HG02798 (cell line): Measurements from ENCODE around the gene ZNF646.

Source experiments
- ATAC-seq: cut with Tn5 transposase; IDR thresholded peaks from one replicate; pipeline ENCODE4 v1.9.1; 2021; ENCODE audit warnings: mild to moderate bottlenecking; ENCODE audit not compliant: unreplicated experiment, poor library complexity

Gene ZNF646, protein sequence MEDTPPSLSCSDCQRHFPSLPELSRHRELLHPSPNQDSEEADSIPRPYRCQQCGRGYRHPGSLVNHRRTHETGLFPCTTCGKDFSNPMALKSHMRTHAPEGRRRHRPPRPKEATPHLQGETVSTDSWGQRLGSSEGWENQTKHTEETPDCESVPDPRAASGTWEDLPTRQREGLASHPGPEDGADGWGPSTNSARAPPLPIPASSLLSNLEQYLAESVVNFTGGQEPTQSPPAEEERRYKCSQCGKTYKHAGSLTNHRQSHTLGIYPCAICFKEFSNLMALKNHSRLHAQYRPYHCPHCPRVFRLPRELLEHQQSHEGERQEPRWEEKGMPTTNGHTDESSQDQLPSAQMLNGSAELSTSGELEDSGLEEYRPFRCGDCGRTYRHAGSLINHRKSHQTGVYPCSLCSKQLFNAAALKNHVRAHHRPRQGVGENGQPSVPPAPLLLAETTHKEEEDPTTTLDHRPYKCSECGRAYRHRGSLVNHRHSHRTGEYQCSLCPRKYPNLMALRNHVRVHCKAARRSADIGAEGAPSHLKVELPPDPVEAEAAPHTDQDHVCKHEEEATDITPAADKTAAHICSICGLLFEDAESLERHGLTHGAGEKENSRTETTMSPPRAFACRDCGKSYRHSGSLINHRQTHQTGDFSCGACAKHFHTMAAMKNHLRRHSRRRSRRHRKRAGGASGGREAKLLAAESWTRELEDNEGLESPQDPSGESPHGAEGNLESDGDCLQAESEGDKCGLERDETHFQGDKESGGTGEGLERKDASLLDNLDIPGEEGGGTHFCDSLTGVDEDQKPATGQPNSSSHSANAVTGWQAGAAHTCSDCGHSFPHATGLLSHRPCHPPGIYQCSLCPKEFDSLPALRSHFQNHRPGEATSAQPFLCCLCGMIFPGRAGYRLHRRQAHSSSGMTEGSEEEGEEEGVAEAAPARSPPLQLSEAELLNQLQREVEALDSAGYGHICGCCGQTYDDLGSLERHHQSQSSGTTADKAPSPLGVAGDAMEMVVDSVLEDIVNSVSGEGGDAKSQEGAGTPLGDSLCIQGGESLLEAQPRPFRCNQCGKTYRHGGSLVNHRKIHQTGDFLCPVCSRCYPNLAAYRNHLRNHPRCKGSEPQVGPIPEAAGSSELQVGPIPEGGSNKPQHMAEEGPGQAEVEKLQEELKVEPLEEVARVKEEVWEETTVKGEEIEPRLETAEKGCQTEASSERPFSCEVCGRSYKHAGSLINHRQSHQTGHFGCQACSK (N-terminal part only)

DNA sequence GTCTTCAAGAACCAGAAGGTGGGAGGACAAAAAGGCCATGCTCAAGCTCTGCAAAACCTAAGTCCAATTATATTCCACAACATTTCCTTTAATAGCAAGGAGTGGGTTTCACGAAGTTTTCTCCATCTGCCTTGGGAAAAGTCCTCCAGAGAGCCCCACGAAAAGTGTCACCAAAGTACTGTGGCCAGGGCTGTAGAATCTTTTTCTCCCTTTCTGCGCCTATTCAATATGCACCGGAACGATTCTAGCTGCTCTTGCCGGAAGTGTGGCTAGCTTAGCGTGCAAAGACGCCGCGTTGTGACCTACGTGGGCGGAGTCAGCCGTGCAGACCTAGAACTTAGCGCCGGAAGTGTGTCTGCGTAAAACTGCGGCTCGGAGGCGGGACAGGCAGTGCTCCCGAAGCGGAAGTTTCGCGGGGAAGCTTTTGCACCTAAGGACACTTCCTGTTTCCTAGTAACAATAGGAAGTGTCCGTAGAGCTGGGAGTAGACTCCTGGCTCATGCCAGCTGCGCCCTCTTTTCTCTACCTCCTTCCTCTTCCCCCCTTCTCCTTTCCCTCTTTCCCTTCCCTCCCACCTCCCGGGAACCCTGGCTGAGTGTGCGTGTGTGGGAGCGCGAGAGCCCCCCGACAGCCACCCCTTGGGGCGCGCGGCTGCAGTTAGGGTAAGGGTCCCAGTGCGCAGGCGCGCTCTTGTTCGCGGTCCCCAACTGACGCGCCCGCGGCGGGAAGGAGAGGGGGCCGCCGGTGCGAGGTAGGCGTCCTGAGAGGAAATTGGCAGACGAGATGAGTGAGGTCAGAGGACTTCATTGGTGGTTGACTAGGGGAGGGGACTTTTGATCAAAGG is at the start of gene ZNF646, which contains the start of gene ZNF668:
Gene ZNF646, plus strand, starts transcription at position 453 of the 844 bp plus-strand sequence. CDS start 1,903 bp downstream, outside the sequence.
Gene ZNF668, minus strand, starts transcription at position 271 of the 844 bp plus-strand sequence. CDS start 9,781 bp downstream, outside the sequence.
- ATAC-seq, result peak; percentile 77

DNA sequence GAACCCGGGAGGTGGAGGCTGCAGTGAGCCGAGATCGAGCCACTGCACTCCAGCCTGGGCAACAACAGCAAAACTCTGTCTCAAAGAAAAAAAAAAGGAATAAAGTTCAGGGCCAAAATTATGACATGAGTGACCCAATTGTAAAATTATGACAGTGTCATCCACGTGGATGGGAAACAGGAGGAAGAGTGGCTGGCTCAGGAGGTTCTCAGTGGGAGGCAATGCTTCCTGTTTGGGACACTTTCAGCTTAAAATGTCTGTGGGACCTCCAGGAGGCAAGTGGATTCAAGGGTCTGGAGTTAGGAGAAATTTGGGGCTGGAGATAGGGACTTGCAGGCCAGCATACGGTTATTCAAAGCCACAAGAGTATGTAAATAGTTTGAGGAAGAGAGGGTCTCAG is 48.9 kb upstream of the ZNF646 start:
- no peak for ATAC-seq

DNA sequence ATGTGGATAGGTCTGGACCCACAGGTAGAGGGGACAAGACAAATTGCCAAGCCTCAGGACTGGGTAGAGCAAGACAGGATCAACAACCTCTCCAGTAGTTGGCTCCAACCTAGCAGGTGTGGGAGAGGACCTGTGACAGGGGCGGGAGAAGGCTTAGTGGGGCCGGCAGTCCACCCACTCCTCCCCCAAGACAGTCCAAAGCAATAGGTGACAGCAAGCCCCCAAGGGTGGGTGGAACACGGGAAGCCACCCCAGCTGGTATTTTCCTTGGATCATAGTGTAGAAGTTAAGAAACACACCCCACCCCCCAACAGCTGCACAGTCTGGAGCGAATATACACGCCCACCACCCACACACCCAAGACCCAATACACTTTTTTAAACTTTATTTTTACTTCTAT is 45.0 kb upstream of the ZNF646 start:
- no peak for ATAC-seq

DNA sequence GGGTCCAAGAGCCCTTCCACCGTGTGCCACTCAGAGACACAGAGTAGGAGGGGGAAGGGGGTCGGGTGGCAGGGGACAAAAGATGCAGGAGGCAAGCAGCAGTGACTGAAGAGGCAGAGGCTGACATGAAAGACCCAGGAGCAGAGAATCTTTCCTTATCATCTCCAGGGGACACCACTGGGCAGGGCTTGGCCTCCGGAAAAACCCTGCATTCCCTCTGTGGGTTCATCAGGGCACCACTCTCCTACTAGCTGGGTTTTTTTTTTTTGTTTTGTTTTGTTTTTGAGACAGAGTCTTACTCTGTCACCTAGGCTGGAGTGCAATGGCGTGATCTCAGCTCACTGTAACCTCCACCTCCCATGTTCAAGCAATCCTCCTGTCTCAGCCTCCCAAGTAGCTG is 42.9 kb upstream of the ZNF646 start:
- no peak for ATAC-seq

DNA sequence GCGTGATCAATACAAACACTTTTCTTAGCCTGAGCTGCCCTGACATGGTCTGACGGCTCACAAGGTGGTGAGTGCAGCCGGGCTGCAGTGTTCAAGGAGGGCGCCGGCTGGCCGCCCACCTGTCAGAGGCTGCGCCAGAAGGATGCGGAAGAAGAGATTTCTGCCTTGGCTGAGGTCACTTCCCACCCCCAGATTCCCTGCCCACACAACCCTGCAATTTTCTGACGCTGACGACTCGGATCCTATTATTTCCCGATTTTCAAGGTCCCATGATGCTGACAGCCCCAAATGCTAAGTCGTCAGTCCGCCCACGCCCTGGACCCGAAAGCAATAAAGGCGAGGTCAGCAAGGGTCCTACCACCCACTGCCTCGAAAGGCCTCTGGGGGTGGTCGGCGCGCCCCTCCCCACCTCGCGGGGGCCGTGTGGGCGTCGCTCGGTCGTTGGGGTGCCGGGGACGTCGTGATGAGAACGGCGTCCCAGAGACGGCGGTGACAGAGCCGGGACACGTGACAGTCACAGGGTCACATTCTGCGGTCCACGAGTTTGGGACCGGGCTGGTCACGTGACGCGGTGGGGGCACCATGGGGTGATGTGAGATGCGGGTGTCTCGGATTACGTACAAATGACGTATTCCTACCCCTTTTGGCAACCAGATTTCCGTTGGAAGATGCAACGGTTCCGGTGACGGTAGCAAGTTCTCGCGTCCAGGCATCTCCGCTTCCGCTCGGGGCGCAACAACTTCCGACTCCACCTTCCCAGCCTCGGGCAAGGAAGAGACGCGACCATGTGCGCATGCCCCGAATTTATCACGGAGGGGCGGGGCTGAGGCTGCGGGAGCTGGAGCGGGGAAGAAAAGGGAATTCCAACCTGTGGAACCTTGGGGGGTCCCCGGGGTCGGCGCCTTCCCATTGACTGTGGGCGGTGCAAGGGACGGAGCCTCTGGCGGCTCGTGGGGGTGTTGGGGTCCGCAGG is 41.2 kb upstream of the ZNF646 start, which contains the start of gene STX4:
Gene STX4, plus strand, starts transcription at position 823 of the 973 bp plus-strand sequence. CDS start 248 bp downstream, outside the sequence.
- ATAC-seq, result peak; percentile 85

DNA sequence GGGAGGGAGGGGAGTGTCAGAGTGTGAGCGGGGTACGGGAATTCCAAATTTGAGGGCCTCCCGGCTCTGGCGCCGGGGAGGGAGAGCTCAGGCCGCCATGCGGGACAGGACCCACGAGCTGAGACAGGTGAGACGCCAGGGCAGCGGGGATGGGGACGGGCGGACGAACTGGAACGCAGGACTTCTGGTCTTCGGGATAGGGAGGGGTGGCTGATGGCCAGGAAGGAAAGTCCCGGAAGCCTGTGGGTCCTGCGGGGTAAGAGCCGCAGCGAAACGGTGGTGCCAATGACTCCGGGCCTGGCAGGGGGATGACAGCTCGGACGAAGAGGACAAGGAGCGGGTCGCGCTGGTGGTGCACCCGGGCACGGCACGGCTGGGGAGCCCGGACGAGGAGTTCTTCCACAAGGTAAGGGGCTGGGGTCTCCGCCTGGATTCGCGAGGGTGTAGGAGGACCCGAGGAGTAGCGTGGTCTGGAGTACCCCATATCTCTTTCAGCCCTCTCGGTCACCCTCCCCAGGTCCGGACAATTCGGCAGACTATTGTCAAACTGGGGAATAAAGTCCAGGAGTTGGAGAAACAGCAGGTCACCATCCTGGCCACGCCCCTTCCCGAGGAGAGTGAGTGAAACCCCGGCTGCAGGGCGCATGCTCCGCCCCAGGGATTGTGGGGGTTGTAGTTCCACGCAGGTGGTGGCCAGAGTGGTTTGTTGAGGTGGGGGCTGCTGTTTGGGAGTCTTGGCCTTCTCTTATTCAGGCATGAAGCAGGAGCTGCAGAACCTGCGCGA is 40.3 kb upstream of the ZNF646 start:
- peak; percentile 41 for ATAC-seq

DNA sequence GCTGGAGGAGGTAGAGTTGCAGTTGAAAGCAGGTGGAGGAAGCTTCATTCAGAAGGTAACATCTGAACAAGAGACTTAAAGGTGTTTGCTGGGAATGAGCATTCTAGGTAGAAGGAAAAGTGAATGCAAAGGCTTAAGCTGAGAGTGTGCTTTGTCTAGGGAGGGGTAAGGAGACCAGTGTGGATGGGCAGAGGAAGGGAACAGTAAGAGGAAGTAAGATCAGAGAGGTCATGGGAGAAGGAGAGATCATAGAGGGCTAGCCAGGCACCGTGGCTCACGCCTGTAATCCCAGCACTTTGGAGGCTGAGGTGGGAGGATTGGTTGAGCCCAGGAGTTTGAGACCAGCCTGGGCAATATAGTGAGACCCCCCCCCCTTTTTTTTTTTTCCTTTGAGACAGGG is 37.5 kb upstream of the ZNF646 start:
- no peak for ATAC-seq

DNA sequence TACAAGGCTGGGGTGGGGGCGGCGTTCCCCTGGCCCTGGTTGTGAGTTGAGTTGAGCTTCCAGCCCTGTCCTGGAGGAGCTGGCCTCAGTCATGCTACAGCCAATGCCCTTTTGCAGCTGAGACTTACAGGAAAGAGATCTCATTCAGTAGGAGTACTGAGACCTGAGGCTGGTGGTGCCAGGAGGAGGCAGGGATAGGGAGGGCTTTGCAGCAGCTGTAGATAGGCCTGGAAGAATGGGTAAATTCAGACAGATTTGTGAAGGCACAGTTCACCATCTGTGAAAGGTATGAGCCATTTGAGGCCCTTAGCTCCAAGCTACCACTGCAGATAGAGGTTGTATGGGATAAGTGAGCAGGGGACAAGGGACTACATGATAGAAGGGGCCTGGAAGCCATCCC is 35.2 kb upstream of the ZNF646 start:
- ATAC-seq, result no peak

DNA sequence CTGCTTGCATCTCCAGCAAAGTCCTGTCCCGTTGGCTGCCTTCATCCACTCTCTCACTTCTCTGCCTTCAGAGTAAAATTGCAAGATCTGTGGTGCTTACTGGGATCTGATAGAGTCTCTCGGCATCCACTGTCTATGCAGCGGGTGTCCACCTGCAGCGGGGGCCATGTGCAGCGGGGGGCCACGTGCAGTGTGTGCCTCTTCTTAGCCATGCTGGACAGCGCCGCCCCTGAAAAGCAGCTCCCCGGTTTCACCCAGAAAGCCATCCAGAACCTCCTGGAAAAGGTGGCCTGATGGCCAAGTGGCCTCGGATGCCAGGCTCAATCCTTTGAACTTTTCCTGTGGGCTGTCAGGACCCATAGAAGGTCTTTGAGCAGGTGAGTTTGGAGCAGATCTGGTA is 31.4 kb upstream of the ZNF646 start:
- no peak for ATAC-seq

DNA sequence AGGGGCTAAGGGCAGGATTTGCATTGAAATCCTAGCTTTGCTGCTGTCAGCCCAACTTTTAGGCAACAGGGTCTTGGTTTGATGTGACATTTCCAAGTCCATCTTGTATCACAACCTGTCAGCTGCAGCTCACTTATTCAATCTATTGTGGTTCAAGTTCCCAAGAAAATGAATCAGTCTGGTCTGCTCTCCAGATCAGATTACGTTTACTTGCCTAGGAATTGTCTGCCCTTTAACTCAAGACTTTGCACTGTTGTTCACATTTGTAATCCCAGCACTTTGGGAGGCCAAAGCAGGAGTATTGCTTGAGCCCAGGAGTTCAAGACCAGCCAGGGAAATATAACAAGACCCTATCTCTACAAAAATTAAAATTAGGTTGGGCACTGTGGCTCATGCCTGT is 30.9 kb upstream of the ZNF646 start:
- ATAC-seq, result no peak

DNA sequence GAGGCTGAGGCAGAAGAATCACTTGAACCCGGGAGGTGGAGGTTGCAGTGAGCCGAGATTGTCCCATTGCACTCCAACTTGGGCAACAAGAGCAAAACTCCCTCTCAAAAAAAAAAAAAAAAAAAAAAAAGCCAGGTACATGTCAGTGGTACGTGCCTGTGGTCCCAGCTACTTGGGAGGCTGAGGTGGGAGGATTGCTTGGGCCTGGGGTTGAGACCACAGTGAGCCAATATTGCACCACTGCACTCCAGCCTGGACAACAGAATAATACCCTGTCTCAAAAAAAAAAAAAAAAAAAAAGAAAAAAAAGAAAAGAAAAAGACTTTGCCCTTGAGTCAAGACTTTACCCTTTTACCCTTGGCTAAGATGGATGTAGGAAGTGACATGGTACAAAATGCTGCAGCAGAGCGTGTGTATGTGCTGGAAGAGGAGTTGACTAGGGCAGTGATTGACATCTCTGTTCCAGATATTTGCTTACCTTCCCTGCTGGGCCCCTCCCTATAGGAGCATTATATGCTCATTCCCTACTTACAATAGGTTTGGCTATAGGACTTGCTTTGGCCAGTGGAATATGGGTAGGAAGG is 30.2 kb upstream of the ZNF646 start:
- ATAC-seq, result no peak

DNA sequence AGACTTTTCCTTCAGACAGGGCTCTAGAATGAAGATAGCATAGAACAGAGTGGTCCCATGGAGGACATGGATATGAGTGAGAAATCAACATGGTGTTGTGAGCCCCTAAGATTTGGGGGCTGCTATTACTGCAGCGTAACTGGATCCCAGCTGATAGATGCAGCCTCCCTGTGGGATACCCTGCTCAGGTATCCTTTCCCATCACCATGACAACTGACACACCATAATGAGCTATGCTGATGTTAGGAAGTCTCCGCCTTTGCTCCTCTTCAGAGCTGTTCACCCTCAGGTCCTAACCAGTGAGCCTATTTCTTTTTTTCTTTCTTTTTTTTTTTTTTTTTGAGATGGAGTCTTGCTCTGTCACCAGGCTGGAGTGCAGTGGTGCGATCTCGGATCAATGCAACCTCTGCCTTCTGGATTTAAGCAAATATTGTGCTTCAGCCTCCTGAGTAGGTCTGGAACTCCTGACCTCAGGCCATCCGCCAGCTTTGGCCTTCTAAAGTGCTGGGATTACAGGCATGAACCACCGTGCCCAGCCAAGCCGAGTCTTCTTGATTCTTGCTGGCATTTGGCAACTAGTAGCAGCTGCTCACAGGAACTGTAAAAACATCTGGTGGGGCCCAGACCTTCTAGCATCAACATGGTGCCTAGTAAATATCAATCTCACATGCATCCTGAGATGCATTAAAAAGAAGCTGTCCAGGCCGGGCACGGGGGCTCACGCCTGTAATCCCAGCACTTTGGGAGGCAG is 23.8 kb upstream of the ZNF646 start:
- no peak for ATAC-seq

DNA sequence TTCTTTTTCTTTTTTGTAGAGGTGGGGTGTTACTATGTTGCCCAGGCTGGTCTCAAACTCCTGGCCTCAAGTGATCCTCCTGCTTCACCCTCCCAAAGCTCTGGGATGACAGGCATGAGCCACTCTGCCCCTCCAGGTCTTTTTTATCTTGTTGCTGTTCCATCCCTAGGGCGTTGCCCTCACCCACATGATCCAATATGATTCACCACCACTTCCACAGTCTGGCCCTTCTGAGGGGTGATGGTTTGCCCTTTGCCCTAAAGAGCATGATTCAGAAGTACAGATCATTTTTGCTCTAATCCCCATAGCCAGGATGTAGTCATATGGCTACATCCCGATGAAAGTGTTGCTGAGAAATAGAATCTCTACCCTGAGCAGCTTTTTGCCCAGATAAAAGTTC is 22.1 kb upstream of the ZNF646 start:
- ATAC-seq, result no peak

DNA sequence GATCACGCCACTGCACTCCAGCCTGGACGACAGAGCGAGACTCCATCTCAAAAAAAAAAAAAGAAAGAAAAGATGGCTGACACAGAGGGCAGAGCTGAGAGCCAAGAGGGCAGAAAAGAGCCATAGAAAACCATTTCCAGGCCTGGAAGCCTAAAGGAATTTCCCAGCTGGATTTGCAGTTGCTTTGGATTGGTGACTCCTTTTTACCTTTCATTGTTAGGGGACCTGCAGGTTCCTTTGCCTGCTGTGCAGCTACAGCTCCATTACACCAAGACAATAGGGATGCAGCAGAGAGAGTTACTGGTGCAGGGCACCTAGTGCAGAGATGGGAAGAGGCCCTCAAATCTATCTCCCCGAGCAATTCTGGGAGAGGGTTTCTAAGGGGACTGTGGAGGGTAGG is 18.6 kb upstream of the ZNF646 start:
- no peak for ATAC-seq

DNA sequence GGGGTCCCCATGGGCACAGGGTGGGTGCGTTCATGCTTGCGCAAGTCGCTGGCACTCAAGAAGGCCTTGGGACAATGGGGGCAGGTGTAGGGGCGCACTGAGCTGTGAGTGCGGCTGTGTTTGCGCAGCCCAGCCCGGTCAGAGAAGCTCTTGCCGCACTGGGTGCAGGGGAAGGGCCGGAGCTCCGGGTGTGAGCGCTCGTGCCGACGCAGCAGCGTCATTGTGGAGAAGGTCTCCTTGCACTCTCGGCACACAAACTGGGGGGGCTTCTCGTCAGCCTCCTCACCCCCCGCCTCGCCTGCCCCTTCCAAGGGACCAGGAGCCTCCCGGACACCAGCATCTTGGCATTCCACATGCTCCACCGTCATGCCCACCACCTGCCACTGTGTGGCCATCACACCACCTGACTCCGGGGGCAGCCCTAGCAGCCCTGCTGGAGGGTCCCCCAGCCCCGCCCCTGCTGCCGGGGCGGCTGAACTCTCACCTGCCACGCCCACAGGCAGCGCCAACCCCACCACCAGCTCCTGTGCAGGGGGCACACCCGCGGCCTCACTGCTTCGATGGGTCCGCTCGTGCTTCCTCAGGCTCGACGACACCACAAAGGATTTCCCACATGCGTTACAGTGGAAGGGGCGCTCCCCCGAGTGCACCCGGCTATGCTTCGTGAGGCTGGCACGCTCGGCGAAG is 13.0 kb upstream of the ZNF646 start:
- no peak for ATAC-seq
